ENCODE data around the gene ZNF444. TPM values are rescaled to one million over a fixed set of nuclear protein-coding genes. Genes with fewer than 3 reads are reported as not detected.

ZNF444 gene
- total RNA-seq, 1 experiment from 2014 or later: 31.7 TPM

- H4K20me1 ChIP-seq (ENCODE audit: insufficient read depth): peaks cover 4% of the 10 kb centered on the region; the same call in 1 of the 2 replicates
- H3K9me2 ChIP-seq (ENCODE audit: insufficient read depth): no peaks in the 10 kb centered on the region
- no peak overlapping the region for H3K27ac ChIP-seq (ENCODE audit: low read depth, low read length)
- H3K9me3 ChIP-seq (ENCODE audit: control insufficient read depth in 1 of 2, insufficient read depth in 1 of 2, low read depth in 1 of 2, low read length in 2 of 2): no peaks in the 10 kb centered on the region
- DNase-seq (ENCODE audit: low read depth, low spot score): no peak
- H3K4me1 ChIP-seq (ENCODE audit: control insufficient read depth in 1 of 2, insufficient read depth in 2 of 2, low read length in 2 of 2): peaks cover 0 to 9% of the 10 kb centered on the region in 2 experiments; a peak in 1 of 4 replicates
- RAD21 ChIA-PET (ENCODE audit: low non-redundant PET in 1 of 2, low total read pairs in 2 of 2, uncharacterized antibody in 2 of 2, unreplicated experiment in 2 of 2): no interaction called here
- H3K36me3 ChIP-seq (ENCODE audit: control insufficient read depth in 1 of 2, insufficient read depth in 2 of 2, low read length in 2 of 2): peaks cover 0 to 7% of the 10 kb centered on the region in 2 experiments; a peak in 1 of 4 replicates
- no peak for ATAC-seq
- no peak overlapping the region for H3K4me3 ChIP-seq (replicated peaks in 1 of 2; ENCODE audit: low read depth in 1 of 2, low read length in 2 of 2)
- TF ChIP-seq EZH2phosphoT487 (IDR thresholded peaks at IDR 0.05; ENCODE audit: borderline replicate concordance): no peak
- TF ChIP-seq YY1 (IDR thresholded peaks at IDR 0.05; ENCODE audit: extremely low read depth, insufficient replicate concordance, low read depth, low read length): no peak
- TF ChIP-seq ZFX (IDR thresholded peaks at IDR 0.05): no peak
- TF ChIP-seq TCF7L2 (IDR thresholded peaks at IDR 0.05; ENCODE audit: borderline replicate concordance, extremely low read depth, insufficient read depth, insufficient read length): no peak
- no peak for TF ChIP-seq ATF3 (IDR thresholded peaks at IDR 0.05)
- TF ChIP-seq EZH2 (IDR thresholded peaks at IDR 0.05): no peak
- no peak for TF ChIP-seq ZBTB33 (IDR thresholded peaks at IDR 0.05; ENCODE audit: extremely low read depth, insufficient replicate concordance, low read length)
- TF ChIP-seq SP1 (IDR thresholded peaks at IDR 0.05; ENCODE audit: low read depth): no peak
- no TSS peak for BruUV-seq (replicated peaks)
- intact Hi-C loops (cut with micrococcal nuclease): no loop called here
- H2AFZ ChIP-seq (ENCODE audit: low read depth, low read length, poor library complexity, severe bottlenecking): no peak overlapping the region
- H3K27me3 ChIP-seq (ENCODE audit: insufficient read depth, low read length): no peaks in the 10 kb centered on the region
- no peak overlapping the region for H3K9ac ChIP-seq (ENCODE audit: low read length)
- CTCF ChIA-PET: no interaction called here
- no peak overlapping the region for H3K4me2 ChIP-seq (ENCODE audit: low read length)
- peaks cover 94% of the 10 kb centered on the region for H3K79me2 ChIP-seq (ENCODE audit: insufficient read depth, low read length)
- POLR2A ChIA-PET: no interaction called here
Measured at GRCh38 chr19:56106993-56107392, 34.1 kb upstream of the ZNF444 start.
